Pancreas (tissue), 10 donors: ENCODE data around the gene CNTN1. TPM values are rescaled to one million over a fixed set of nuclear protein-coding genes. Genes with fewer than 3 reads are reported as not detected.
A peak's percentile ranks its signal among the peaks of the same experiment; 100 is the strongest.

Source experiments
- ATAC-seq, 4 donors: fragments of 200-7000 bp; cut with Tn5 transposase; one replicate each; pipeline versions ENCODE4 v1.8.0 to v1.9.1; 2020; ENCODE audit warnings: mild to moderate bottlenecking in 4 of 4, moderate library complexity in 4 of 4
- DNase-seq, 6 donors: peaks; one replicate each; pipeline ENCODE4 v3.0.0-alpha.2; 2020
- FAIRE-seq: peaks from 2 replicates; lab custom pipeline; 2012; peaks lifted over from hg19 to GRCh38; lab: Jason Lieb, UNC
- H3K27ac ChIP-seq, 4 donors: fragments of 200-600 bp; sonication (generic); 1 replicate in 3 of 4; 2 replicates in 1 of 4; pipeline versions ENCODE4 v1.5.0 to v1.8.0; 2020
- H3K27me3 ChIP-seq, 4 donors: fragments of 200-600 bp; one replicate each; pipeline ENCODE4 v1.8.0; 2021
- H3K36me3 ChIP-seq, 3 donors: fragments of 200-600 bp; sonication (generic) in 1 of 3; one replicate each; pipeline versions ENCODE4 v1.5.0 to v1.8.0; 2020 to 2021
- H3K4me1 ChIP-seq, 3 donors: fragments of 200-600 bp; one replicate each; pipeline ENCODE4 v1.8.0; 2021
- H3K4me3 ChIP-seq, 4 donors: fragments of 200-600 bp; sonication (generic) in 2 of 4; one replicate each; pipeline versions ENCODE4 v1.5.0 to v1.8.0; 2020 to 2021
- H3K9me3 ChIP-seq, 4 donors: fragments of 200-600 bp; one replicate each; pipeline ENCODE4 v1.8.0; 2021
- WGBS, 2 donors: extraction: QIAGEN DNeasy Blood & Tissue Kit; methylation state at CpG; one replicate each; pipeline ENCODE4 v1.1.7; 2013; 5-methylcytosine and 5-hydroxymethylcytosine counted together
- intact Hi-C, 3 donors: fragments of 100-400 bp; cut with DNase I; formaldehyde crosslinking; loops; one replicate each; pipeline versions ENCODE4 v1.11.1 to v1.14.2; 2022
- polyA plus RNA-seq, 2 donors: library from polyadenylated mRNA; stranded (reverse); fragments of 200-250 nt; gene quantifications; one replicate each; pipeline ENCODE4 v1.2.3, GENCODE V29; 2013
- total RNA-seq, 6 donors: library from RNA; stranded (reverse); fragmentation: NEBNext Ultra II Directional in 4 of 6; extraction: Animal tissue kit (Norgen Biotek cat#: 25700) in 4 of 6; gene quantifications; one replicate each; pipeline versions ENCODE4 v1.2.1 to v1.2.4, GENCODE V29; 2021 to 2023
- TF ChIP-seq, protein P1 (sequence below), 4 donors: fragments of 200-600 bp; sonication (generic) in 3 of 4; IDR thresholded peaks; one replicate each; pipeline versions ENCODE4 v1.5.0 to v1.8.0; 2021; ENCODE audit warnings: antibody characterized with exemption in 4 of 4
- donor health status: healthy with polysubstance abuse.
- donor health status: DM: no; HTN: no; CAD: no; lungs with moderate emphysema.
- donor health status: DM: no; HTN: no; CAD: no.
- donor health status: control.
- donor health status: control.
- donor health status: Bipolar disorder and iron deficiency.
- donor health status: DM: yes; HTN: yes; CAD: no.
- donor health status: DM: no; HTN: no; CAD: no.
- donor health status: DM: no; HTN: no; CAD: no.
- donor health status: DM: yes; HTN: yes; CAD: no.

The CNTN1 gene
- total and polyA plus RNA-seq, 8 donors, result 1.4 to 13.9 (median 4.6) TPM

DNA sequence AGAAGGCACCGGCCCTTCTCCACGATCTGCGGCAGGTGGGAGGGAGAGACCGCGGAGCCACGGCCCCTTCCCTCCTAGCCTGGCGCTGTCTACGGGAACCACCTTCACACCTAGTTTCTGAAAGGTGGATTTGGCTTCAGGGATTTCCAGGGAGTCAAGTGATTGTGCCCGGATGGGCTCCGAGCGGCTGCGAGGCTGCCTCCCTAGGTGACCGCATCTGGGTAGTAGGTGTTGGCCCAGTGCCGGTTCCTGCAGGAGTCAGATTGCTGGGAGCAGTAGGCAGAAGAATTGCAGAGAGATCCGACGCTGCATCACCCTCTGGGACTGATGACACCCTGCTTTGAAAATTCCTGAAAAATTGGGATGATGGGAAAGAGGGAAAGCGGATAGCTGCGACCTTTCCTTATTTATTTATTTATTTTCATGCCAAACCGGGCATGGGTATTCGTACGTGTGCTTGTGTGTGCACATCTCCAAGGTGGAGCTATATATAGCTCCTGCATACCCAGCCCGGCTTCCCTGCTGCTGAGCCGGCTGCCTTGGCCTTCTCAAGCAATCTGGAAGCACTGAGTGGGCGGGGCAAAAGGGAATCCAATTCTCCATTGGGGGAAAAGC, 1.1 kb downstream of the CNTN1 start:
- TF ChIP-seq, protein P1, sequence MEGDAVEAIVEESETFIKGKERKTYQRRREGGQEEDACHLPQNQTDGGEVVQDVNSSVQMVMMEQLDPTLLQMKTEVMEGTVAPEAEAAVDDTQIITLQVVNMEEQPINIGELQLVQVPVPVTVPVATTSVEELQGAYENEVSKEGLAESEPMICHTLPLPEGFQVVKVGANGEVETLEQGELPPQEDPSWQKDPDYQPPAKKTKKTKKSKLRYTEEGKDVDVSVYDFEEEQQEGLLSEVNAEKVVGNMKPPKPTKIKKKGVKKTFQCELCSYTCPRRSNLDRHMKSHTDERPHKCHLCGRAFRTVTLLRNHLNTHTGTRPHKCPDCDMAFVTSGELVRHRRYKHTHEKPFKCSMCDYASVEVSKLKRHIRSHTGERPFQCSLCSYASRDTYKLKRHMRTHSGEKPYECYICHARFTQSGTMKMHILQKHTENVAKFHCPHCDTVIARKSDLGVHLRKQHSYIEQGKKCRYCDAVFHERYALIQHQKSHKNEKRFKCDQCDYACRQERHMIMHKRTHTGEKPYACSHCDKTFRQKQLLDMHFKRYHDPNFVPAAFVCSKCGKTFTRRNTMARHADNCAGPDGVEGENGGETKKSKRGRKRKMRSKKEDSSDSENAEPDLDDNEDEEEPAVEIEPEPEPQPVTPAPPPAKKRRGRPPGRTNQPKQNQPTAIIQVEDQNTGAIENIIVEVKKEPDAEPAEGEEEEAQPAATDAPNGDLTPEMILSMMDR (IDR thresholded peaks at IDR 0.05), result no peak
- ATAC-seq (peak; percentile 68 to 73 (median 70)), FAIRE-seq (no peak), DNase-seq (peak in 5 of 6 donors; percentile 26 to 75 (median 59))
- WGBS, 2 donors, result 3 to 4% methylated on average over 24 of the region's 24 CpGs
- H3K36me3 ChIP-seq, result no peaks in the 10 kb centered on the region
- peaks cover 0 to 18% (median 5%) of the 10 kb centered on the region in 4 donors for H3K27me3 ChIP-seq
- peak overlapping the region; percentile 3 to 54 (median 34) for H3K4me3 ChIP-seq
- peaks cover 0 to 10% (median 7%) of the 10 kb centered on the region in 3 donors for H3K4me1 ChIP-seq
- H3K9me3 ChIP-seq, result no peaks in the 10 kb centered on the region
- H3K27ac ChIP-seq, result no peak overlapping the region
- intact Hi-C loops, result no loop called here

DNA sequence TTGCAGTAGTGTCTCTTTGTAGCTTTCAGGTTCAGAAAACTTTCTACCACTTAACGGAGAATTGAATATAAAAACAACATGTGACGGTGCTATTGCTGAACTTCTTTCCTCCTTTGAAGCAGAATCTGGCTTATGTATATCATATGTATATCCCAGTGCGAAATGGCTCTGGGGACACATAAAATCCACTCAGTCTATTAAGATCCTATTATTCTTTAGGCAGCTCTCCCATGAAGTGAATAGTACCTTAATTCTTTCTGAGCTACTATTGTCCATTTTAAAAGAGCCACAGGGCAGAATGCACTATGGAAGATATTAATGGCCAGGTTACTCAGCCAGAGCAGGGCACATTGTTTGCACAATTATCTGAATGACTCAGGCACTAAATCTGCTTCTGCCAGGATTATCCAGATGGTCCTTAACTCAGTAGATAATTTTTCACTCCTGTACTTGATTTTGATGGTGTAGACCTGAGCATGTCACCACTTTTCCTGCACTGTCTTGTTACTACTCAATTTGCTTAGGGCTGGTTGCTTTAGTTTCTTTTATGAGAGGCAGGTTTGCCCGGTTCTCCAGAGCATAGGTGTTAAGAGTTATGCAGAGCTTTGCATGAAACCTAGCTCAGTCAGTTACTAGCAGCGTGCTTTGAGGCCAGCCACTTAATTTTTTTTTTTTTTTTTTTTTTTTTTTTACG, 5.5 kb downstream of the CNTN1 start:
- DNase-seq, result no peak
- TF ChIP-seq, protein P1 (IDR thresholded peaks at IDR 0.05), result no peak
- no peak overlapping the region for H3K27ac ChIP-seq
- intact Hi-C loops, result no loop called here
- no peak overlapping the region for H3K4me3 ChIP-seq
- ATAC-seq, result peak in 3 of 4 donors; percentile 40 to 71 (median 68)
- WGBS, 2 donors, result 66 to 75% methylated on average over 6 of the region's 6 CpGs
- H3K4me1 ChIP-seq, result peaks cover 0 to 5% (median under 1%) of the 10 kb centered on the region in 3 donors
- H3K9me3 ChIP-seq, result no peaks in the 10 kb centered on the region
- H3K27me3 ChIP-seq, result peaks cover 0 to 11% (median 0%) of the 10 kb centered on the region in 4 donors
- no peak for FAIRE-seq
- no peaks in the 10 kb centered on the region for H3K36me3 ChIP-seq

DNA sequence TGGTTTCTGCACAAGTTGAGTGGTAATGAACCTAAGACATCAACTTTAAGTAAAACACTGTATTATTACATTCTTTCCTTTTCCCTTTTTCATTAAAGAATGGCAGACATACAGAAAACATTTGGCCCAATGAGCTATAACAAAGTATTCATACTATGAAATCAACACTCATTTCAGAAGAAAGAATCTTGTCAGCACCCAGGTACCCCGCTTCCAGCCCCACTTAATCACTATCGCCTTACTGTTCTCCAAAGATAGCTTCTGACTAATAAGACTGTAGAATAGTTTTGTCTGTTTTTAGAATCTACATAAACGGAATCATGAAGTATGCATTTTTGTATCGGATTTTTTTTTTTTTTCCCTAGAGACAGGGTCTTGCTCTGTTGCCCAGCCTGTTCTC, 9.5 kb downstream of the CNTN1 start:
- Histone ChIP-seq H3K4me3 (no peak overlapping the region), H3K4me1 (no peaks in the 10 kb centered on the region), H3K27me3 (no peaks in the 10 kb centered on the region), H3K27ac (no peak overlapping the region), H3K9me3 (no peaks in the 10 kb centered on the region), H3K36me3 (no peaks in the 10 kb centered on the region)
- ATAC-seq (no peak), DNase-seq (no peak), FAIRE-seq (no peak)
- intact Hi-C loops, result no loop called here
- TF ChIP-seq, protein P1 (IDR thresholded peaks at IDR 0.05), result no peak
- WGBS, 2 donors, result 68 to 78% methylated on average over 4 of the region's 4 CpGs

DNA sequence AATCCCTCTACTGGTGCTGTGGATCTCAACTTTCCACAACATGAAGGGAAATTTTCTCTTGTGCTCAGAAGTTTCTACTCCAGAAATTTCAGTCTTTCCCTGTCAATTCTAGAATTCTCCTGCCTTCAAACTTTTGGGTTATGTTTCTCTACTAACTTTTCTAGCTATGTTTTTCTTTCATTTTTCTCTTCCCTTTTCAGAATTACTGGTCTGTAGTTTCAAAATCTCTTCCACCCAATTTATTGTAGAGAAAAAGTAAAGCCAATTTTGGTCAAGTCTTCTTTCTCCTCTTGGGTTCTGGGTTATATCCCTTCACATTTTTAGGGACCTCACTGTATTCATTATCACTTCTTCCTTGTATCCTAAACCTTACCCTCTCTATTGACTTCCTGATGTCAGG, 18.9 kb downstream of the CNTN1 start:
- H3K9me3 ChIP-seq, result no peaks in the 10 kb centered on the region
- H3K27me3 ChIP-seq, result no peaks in the 10 kb centered on the region
- no peak for FAIRE-seq
- H3K27ac ChIP-seq, result no peak overlapping the region
- intact Hi-C loops, result no loop called here
- H3K36me3 ChIP-seq, result no peaks in the 10 kb centered on the region
- peaks cover 0 to 5% (median 0%) of the 10 kb centered on the region in 3 donors for H3K4me1 ChIP-seq
- ATAC-seq, result no peak
- DNase-seq, result no peak
- no peak overlapping the region for H3K4me3 ChIP-seq
- TF ChIP-seq, protein P1 (IDR thresholded peaks at IDR 0.05), result no peak

DNA sequence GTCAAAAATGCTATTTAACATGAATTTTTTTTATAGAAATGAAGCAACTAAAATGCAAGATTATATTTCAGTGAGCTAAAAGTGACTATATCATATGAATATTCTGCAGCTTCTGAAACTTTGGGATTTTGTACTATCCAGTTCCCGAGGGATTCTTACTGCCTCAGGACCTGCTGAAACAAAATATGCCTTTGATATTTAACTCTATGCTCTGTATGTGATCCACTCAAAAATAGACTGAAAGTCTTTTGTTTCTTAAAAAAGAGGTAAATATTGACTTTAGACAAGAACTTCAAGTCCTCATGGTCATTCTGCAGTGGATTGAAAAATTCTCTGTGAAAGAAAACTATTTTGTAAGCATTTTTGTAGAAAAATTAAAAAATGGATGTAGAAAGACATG, 22.4 kb downstream of the CNTN1 start:
- TF ChIP-seq, protein P1 (IDR thresholded peaks at IDR 0.05), result no peak
- Histone ChIP-seq H3K4me1 (peaks cover 0 to 5% (median 0%) of the 10 kb centered on the region in 3 donors), H3K36me3 (no peaks in the 10 kb centered on the region), H3K27me3 (no peaks in the 10 kb centered on the region), H3K4me3 (no peak overlapping the region), H3K9me3 (no peaks in the 10 kb centered on the region), H3K27ac (no peak overlapping the region)
- FAIRE-seq, result no peak
- no peak for DNase-seq
- ATAC-seq, result no peak
- WGBS, 2 donors, result 15 to 21% methylated on average over 1 of the region's 1 CpG
- intact Hi-C loops, result no loop called here
